G401.6 (cell line): ENCODE results near the gene NELFCD.

Experiments
- FAIRE-seq: peaks from 2 replicates; lab custom pipeline; 2012; peaks lifted over from hg19 to GRCh38; lab: Jason Lieb, UNC

Gene NELFCD

GRCh38 chr20:58994390-58995159 is 13.5 kb downstream of the NELFCD start:
- FAIRE-seq: no peak

GRCh38 chr20:58995461-58996225 is 14.6 kb downstream of the NELFCD start:
- no peak for FAIRE-seq

GRCh38 chr20:58996226-58996611 is 15.2 kb downstream of the NELFCD start:
- FAIRE-seq: no peak

GRCh38 chr20:58997141-58997770 is 16.2 kb downstream of the NELFCD start:
- FAIRE-seq: no peak

GRCh38 chr20:58998656-58999055 is 17.6 kb downstream of the NELFCD start:
- no peak for FAIRE-seq

- FAIRE-seq: no peak
Observed at GRCh38 chr20:59000326-59000725, 19.3 kb downstream of the NELFCD start.

GRCh38 chr20:59001068-59001448 is 20.0 kb downstream of the NELFCD start:
- FAIRE-seq: no peak

- FAIRE-seq: no peak
Observed at GRCh38 chr20:59001449-59002171, 20.6 kb downstream of the NELFCD start.

- no peak for FAIRE-seq
Observed at GRCh38 chr20:59002388-59002787, 21.3 kb downstream of the NELFCD start.

GRCh38 chr20:59002874-59003399 is 21.9 kb downstream of the NELFCD start:
- no peak for FAIRE-seq

GRCh38 chr20:59003836-59004492 is 22.9 kb downstream of the NELFCD start:
- no peak for FAIRE-seq

- no peak for FAIRE-seq
Observed at GRCh38 chr20:59004493-59004762, 23.4 kb downstream of the NELFCD start.

GRCh38 chr20:59004763-59005522 is 23.9 kb downstream of the NELFCD start:
- no peak for FAIRE-seq

- no peak for FAIRE-seq
Observed at GRCh38 chr20:59005523-59006166, 24.6 kb downstream of the NELFCD start.

GRCh38 chr20:59006167-59006863 is 25.3 kb downstream of the NELFCD start:
- no peak for FAIRE-seq

GRCh38 chr20:59006864-59007664 is 26.0 kb downstream of the NELFCD start, which contains the start of gene CTSZ:
Gene CTSZ, minus strand, starts transcription at chr20:59007254. Its CDS starts 126 bp downstream, at chr20:59007128.
- no peak for FAIRE-seq

GRCh38 chr20:59007665-59008511 is 26.8 kb downstream of the NELFCD start:
- FAIRE-seq: no peak

GRCh38 chr20:59008715-59009336 is 27.8 kb downstream of the NELFCD start:
- FAIRE-seq: no peak
